ENCODE data around the gene NYNRIN.
"Not testable (repeated sequence)": the region's sequence is repeated elsewhere in the genome, so short reads cannot be mapped to it uniquely, and the experiment has no call there.

Gene NYNRIN

DNA sequence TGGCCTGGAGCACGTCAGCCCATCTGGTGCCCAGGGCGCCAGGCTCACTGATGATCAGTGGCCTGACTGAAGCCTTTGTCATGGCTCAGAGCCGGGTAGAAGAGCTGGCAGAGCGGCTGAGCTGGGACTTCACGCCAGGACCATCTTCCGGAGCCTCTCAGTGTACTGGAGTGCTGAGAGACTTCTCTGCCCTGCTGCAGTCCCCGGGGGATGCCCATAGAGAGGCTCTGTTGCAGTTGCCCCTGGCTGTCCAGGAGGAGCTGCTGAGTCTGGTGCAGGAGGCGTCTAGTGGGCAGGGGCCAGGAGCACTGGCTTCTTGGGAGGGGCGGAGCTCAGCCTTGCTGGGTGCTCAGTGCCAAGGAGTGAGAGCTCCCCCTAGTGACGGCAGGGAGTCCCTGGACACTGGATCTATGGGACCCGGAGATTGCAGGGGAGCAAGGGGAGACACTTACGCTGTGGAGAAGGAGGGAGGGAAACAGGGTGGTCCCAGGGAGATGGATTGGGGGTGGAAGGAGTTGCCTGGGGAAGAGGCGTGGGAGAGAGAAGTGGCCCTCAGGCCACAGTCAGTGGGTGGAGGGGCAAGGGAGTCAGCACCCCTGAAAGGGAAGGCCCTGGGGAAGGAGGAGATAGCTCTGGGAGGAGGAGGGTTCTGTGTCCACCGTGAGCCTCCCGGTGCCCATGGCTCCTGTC is 32.9 kb downstream of the NYNRIN start:
- peak; percentile 72 for ATAC-seq
- peak; percentile 96 for DNase-seq

DNA sequence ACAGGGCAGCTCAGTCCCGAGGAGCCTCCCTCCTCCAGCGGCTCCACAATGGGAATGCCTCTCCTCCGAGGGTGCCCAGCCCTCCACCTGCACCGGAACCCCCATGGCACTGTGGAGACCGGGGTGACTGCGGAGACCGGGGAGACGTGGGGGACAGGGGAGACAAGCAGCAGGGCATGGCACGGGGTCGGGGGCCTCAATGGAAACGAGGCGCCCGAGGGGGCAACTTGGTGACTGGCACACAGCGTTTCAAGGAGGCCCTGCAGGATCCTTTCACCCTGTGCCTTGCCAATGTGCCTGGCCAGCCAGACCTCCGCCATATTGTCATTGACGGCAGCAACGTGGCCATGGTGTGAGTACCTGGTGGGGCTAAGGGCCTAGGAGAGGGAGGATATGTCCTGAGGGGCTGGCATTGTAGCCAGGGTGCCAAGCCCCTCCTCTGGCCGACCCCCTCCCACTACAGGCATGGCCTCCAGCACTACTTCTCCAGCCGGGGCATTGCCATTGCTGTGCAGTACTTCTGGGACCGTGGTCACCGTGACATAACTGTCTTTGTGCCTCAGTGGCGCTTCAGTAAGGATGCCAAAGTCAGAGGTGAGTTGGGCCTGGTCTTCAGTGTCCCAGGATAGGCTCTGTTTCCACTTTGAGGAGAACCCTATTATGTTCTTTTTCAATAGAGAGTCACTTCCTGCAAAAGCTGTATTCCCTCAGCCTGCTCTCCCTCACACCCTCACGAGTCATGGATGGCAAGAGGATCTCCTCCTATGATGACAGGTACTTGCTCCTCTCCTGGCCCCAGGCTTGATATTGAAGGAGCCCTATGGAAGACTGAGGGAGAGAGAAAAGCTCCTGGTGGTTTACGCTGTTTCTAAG is 33.7 kb downstream of the NYNRIN start:
- no peak for DNase-seq
- ATAC-seq, result no peak

DNA sequence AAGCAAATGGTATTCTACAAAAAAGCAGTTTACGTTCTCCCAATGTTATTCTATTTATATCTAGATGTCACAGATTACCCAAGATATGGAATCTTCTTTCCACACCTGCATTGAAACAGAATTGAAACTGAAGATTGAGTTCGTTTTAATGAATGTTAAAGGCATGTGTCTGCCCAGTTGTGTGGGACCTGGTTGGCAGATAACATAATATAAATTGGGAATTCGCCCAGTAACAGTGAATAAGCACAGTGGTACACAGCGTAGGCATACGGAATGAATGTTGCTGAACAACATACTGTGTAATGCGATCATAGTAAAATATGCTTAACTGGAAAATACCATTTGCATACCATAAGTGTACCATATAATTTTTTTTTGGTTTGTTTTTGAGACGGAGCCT is 35.2 kb downstream of the NYNRIN start:
- no peak for DNase-seq
- no peak for ATAC-seq

DNA sequence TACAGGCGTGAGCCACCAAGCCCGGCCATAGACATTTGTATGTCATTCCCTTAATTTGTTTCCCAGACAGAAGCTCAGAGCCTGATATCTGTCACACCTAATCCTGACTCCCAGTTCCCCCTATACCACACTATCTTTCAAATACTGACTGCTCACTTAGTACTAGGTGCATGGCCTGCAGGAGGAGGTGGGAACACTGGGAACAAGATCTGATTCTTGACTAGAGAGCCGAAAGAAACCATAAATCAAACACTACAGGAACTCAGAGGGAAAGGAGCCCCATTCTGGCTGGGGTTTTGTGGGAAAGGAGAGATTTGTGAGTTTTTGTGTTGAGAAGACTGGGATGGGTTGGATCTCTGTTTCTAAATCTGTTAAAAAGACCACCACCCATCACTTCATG is 35.9 kb downstream of the NYNRIN start:
- no peak for ATAC-seq
- DNase-seq, result no peak

DNA sequence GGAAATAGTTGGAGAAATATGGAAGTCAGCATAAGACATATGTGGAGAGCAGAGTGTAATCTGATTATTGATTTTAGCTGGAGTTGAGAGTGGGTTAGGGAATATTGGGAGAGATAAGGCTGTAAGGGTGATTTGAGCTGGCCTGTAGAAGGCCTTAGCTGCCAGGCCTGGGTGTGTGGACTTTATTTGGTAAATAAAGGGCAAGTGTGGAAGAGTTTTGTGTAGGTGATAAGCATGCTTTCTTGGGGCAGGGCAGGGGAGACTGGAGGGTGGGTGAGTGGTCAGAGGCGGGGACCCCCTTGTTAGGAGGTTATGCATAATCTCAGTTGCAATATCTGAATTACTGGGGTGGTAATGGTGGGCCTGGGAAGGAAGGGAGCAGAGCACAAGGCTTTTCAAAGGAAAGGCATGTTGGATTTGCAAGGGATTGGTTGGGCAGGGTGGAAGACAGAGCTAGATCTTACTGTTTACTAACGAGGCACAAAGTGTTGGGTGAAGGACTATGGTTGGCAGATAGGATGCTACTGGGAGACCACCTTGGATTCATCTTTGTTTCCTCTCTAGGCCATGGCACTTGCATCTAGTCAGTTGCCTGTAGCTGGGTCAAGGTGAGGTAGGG is 36.5 kb downstream of the NYNRIN start:
- no peak for DNase-seq
- ATAC-seq, result no peak

DNA sequence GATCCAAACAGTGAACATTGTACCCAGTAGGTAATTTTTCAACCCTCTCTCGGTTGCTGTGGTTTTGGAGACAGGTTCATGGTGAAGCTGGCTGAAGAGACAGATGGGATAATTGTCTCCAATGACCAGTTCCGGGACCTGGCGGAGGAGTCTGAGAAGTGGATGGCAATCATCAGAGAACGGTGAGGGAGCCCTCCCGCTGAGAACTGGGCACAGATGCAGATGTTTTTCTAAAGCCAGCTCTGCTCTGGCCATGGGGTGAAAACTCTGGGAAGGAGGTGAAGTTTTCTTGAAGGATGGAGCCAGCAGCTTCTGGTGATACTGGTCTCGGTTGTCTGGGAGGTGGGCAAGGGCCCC is 37.2 kb downstream of the NYNRIN start:
- DNase-seq, result no peak

DNA sequence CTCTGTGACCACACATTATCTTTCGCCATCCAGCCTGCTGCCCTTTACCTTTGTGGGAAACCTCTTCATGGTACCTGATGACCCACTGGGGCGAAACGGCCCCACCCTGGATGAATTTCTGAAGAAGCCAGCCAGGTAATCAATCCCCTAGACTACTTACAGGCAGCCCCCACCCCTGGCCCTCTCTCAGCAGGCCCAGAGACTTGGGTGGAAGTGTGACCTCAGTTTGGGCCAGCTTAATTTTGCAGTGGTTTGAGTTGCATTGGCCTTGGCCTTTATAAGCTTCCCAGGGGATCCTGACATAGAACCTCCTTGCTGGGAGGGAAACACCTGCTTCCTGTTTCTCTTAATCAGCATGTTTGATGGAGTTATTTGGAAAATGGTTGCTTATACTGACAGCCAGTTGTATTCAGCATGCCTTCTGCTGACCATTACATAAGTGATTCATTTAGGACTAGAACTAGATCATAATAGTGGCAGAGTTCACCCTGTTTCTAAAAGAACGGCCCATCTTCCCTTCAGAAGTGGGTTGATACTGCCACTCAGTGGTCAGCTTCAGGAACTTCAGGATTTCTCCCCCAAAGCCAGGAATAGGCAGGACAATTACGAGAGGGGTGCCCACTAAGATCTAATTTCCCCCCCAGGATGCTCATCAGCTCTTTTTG is 37.7 kb downstream of the NYNRIN start:
- ATAC-seq (peak; percentile 36), DNase-seq (peak; percentile 39)

More for the DNA sequence above, 37.2 kb downstream of the NYNRIN start:
- no peak for ATAC-seq

DNA sequence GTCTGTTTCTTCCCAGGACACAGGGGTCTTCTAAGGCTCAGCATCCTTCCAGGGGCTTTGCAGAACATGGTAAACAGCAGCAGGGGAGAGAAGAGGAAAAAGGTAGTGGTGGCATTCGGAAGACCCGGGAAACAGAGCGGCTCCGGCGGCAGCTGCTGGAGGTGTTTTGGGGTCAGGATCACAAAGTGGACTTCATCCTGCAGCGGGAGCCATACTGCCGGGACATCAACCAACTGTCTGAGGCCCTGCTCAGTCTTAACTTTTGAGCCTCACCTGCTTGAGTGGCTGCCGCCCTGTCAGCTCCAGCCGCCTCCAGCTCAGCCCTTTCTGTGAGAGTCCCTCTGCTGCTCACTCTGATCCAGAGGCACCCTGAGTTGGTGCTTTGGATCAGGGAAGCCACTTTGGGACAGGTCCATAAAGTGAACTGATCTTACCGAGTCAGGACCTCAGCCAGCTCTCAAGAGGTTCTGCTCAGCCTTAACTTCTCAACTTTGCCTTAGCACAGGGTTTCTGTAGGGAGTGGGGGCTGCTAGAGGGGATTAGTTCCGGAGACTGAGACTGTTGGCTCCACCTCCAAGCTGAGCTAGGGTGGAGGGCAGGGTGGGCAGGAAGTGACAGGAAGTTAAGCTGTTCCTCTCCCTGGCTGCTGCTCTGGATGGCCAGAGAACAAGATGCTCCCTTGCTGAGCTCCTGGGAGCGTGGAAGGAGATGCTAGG is 38.4 kb downstream of the NYNRIN start:
- DNase-seq (no peak), ATAC-seq (no peak)

DNA sequence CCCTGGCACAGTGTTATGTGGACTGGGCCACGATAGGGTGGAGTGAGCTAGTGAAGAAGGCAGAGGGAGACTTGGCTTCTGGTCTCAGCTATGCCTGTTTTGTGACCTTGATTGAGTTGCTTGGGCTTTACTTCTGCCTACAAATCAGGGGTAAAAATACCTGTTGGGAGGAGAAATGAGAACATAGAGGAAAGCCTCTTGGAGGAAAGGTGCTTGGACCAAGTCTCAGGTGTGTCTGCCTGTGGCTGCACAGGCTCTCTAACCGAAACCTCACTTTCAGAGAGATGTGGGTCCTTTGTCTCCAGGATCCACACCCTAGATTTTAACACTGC is 38.9 kb downstream of the NYNRIN start:
- DNase-seq (no peak), ATAC-seq (no peak)

DNA sequence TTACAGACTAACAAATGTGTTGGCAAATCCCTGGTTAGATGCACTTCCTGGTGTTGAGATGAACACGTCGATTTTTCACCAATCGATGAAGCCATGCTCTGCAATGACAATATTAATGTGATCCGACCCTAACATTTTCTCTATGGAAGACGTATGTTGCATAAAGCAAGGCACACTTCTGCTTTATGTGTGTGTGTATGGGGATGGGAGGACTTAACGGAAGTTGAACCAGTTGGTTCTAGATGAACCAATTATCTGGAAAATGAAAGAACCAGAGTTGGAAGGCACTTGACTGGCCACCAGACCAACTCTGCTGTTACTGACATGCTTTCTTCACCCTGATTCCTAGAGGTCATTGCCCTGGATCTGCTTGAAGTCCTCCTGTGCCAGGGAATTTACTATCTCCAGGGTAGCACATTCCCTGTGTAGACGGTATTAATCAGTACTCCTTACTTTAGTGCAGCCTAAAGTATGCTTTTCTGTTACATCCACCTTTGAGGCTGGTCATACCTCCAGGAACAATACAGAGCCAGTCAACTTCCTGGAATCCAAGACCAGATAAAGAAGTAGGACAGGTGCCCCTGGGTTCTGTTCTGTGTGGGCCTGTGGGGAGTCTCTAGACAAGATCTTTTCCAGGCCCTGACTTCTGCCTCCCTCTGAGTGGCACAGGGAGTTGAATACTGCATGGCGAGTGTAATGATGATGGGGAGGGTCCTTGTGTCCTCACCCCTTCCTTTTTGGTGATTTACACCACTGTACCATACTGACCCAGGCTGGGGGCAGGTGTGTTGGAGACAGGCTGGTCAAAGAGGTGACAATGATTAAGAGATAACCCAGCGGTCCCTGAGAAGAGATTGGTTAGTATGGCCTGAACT is 39.7 kb downstream of the NYNRIN start:
- ATAC-seq, result no peak

DNA sequence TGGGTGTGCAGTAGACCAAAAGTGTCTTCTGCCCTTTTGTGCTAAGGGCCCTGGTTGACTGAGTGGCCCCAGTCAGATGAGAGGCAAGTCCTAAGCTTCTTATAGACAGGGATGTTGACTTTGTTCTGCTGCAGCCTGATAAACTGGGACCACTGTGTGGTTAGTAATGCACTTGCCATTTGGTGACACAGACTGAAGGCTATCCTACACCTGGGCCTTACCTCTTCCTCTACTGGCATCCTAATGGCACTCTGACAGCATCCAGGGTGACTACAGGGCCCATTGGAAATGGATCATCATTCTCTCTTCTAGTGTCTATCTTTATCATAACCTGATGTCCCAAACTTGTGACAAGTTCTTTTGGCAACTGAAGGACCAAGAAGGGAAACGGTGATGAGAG is 40.5 kb downstream of the NYNRIN start:
- no peak for ATAC-seq
- no peak for DNase-seq

More for the DNA sequence above, 39.7 kb downstream of the NYNRIN start:
- no peak for DNase-seq

DNA sequence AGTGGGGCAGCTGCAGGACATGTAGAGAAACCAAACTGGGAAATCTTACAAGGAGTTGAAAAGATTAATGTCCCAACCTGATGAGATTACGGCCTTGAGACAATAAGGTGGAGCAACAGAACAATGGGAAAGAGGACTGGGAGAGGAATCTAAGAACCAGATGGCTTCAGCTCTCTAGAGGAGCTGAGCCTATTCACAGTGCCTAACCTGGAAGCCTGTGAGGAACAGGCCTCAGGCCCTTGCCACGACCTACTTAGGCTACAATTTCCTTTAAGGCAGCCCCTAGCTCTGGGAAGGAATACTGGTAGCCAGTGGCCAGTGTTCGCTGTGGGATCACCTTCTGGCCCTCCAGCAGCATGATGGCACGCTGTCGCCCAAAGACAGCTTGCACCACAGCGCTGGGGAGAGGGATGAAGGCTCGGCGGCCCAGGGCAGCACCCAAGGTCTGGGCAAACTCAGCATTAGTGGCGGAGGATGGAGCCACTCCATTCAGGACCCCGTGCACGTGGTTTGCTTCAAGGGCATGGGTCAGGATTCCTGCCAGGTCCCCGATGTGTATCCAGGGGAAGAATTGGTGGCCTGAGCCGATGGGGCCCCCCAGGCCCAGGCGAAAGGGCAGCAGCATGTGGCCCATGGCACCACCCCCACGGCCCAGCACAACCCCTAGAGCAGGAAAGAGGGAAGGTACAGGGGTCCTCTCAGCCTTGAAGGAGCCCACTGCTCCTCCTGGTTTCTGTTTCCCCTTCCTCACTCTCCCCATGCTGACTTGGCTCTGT is 41.2 kb downstream of the NYNRIN start:
- no peak for ATAC-seq
- DNase-seq, result no peak

DNA sequence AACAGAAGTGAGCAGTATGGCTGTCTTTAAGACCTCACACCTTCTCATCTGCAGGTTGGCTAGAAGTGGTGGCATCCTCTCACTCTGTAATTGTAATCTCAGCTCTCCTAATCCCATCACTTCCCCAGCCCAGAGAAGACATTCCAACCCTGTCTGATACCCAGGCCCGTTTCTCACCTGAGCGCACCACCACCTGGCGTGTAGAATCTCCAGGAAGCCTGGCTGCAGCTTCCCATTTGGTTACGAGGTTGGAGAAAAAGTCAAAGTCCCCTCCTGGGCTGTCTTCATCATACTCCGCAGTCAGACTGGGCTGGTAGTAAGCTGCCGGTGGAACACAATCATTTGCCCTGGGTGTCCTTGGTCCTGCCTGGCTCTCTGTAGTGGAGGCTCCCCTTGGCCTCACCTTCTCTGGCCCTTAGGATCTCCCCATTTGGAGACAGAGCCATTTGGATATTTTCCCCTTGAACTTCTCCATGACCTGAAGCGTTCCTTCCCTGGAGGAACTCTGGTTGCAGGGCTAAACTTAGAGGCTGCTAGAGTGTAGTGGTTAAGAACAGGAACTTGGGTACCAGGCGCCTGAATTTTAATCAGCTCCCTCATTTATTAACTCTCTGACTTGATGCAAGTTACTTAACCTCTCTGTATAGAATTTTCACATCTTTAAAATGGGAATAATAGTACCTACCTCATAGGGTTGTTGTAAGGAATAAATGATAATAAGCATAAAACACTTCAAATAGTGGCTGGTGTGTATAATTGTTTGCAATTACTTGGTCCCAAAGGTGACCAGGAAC is 42.0 kb downstream of the NYNRIN start:
- DNase-seq (no peak), ATAC-seq (no peak)

DNA sequence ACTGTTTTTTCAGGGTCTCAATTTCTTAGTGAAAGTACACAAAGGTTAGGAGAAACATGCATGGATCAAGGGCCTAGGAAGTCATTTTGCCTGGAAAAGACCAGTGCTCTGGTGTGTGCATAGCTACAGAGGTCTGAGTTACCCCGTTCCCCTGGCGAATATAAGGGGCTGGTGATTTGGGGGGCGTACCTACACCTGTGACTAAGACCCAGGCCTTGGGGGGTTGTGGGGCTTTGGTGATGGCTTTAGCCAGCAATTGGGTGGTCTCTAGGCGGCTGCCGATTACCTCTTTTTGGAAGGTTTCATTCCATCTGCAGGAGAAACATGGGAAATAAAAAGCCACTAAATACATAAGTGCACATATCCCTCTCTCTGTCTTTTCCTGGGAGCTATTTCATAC is 42.7 kb downstream of the NYNRIN start:
- ATAC-seq (no peak), DNase-seq (no peak)

DNA sequence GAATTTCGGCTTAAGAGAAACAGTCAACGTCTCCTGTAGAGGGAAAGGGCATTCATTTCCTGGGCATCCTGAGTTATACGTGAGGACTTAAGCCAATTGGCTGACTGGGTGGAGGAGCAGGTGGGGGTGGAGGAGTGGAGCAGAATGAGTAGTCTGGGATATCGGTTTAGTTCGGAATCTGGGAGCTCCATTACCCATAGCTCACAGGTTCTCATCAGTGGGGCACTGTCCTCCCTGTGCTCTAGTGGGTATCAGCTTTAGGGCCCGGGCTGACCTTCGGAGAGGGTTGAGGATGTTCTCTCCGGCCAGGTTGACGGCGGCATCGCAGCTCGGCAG is 43.1 kb downstream of the NYNRIN start:
- no peak for ATAC-seq

DNA sequence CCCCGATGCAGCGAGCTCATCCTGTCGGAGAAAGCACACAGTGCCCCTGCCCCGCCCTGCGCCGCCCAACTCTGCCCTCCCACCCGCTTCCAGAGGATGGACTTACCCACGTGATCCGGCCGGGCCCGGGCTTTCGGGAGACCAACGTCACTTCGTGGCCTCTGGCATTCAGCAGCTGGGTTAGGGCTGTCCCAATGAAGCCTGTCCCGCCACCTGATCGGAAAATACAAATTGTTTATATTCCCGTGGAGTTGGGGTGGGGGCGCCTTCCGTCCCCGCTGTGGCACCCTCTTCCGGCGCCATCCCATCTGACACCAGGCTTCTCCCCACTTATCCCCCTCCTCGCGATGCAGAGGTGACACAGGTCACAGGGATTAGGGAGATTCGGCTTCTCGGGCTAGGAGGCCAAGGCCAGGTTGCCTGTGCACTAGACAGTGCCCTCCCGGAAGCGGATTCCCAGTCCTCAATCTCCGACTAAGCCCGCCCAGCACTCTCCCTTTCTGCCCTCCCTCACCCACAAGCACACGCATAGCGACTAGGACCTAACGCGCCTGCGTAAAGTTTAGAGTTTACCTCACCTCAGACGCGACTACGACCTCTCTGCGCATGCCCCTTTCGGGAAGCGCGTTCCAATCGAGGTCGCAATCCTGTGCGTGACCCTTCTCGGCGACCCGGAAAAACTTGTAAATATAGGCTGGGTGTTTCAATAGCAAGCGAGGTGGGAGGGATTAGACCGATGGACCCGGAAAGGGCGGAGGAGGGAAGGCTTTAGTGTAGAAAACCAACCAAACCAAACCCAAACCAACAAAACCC is 43.6 kb downstream of the NYNRIN start, which contains the start of gene SDR39U1:
Gene SDR39U1 (minus strand): TSS at position 537 of the 813 bp plus-strand sequence. CDS start 7 bp downstream, at position 530.
- peak; percentile 91 for ATAC-seq
- peak; percentile 95 for DNase-seq

More for the DNA sequence above, 43.1 kb downstream of the NYNRIN start:
- DNase-seq, result no peak

DNA sequence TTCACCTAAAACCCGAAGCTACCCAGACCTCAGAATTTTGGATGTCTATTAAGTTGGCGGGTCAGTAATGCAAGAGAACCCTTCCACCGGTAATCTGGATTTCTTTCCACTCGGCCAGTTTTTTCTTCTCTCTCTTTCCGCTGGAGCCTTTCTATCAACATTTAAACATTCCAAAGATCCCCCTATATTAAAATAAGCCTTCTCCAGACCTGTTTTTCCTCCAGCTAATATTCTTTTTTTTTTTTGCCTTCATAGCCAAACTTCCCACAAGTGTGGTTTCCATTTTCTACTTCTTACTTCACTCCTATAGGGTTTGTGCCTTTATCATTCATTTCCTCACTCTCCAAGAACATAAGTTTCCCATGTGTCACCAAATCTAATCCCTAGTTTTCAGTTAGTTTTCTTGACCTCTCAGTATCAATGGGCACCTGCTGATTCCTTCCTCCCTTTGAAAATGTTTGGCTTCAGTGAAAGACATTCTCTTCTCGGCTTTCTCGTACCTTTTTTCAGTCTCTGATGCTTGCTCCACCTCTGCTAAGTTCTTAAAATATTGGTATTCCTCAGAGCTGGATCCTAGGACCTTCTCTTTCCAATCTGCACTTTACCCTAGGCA is 44.4 kb downstream of the NYNRIN start:
- DNase-seq (no peak), ATAC-seq (no peak)

DNA sequence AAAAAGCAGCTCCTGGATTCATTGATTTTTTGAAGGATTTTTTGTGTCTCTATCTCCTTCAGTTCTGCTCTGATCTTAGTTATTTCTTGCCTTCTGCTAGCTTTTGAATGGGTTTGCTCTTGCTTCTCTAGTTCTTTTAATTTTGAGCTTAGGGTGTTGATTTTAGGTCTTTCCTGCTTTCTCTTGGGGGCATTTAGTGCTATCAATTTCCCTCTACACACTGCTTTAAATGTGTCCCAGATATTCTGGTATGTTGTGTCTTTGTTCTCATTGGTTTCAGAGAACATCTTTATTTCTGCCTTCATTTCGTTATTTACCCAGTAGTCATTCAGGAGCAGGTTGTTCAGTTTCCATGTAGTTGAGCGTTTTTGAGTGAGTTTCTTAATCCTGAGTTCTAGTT is 52.0 kb downstream of the NYNRIN start:
- not testable (repeated sequence) for DNase-seq, ATAC-seq
